LHCN-M2 (cell line): ENCODE measurements around the gene CAB39. TPM values are rescaled to one million over a fixed set of nuclear protein-coding genes. Genes with fewer than 3 reads are reported as not detected.

Source experiments
- DNase-seq: peaks from one replicate; pipeline ENCODE4 v3.0.0-alpha.2; 2012; ENCODE audit warnings: low read depth
- total RNA-seq: library from RNA; depleted of rRNA; stranded (reverse); fragments of >200 nt; gene quantifications from 2 replicates; pipeline ENCODE4 v1.2.3, GENCODE V29; 2014; rRNA removed

Gene CAB39
- total RNA-seq, 1 experiment from 2014 or later, result 41.0 TPM

DNA sequence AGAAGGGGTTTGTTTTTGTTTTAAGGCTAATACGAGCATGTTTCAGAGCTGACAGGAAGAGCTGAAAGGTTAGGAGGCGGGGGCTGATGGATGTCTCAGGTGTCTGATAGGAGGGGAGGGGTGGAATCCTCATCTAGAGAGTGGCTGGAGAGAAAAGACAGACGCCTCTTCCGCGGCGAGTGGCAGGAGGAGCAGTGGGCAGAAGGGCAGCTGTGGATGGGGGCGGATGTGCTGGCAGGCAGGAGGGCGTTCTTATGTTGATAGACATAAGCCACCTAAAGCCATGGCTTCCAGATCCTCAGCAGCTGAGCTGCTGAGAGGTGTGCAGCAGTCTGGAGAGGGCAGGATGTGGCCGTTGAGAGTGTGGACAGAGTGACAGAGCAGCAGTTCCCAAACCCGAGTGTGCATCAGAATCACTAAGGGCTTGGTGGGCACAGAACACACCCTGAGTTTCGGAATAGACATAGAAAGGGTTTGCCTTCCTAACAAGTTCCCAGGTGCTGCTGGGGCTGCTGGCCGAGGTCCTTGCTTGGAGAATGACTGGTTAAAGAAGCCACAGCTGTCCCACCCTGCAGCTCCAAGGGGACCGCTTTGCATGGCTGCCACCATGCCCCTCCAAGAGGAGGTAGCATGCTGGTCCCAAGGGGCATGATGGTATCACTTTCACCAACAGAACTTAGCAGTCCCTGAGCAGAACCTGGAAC, 149.1 kb downstream of the CAB39 start:
- DNase-seq, result no peak

DNA sequence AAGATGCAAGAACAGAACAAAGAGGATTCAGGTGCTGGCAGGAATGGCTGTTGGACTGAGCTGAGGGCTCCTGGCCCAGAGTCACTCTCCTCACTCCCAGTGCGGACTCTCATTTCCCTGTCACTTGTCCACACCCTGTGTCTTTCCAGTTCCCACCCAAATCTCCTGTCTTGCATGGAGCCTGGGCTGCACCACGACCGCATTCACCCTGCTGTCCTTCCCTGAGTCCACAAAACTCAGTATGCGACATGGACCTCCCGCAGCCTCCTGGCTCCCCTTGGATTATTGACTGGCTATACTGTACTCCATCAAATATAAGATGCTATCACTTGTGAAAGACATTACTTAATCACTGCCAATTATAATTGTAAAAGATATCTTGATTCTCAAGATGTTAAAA, 149.7 kb downstream of the CAB39 start:
- DNase-seq, result no peak

DNA sequence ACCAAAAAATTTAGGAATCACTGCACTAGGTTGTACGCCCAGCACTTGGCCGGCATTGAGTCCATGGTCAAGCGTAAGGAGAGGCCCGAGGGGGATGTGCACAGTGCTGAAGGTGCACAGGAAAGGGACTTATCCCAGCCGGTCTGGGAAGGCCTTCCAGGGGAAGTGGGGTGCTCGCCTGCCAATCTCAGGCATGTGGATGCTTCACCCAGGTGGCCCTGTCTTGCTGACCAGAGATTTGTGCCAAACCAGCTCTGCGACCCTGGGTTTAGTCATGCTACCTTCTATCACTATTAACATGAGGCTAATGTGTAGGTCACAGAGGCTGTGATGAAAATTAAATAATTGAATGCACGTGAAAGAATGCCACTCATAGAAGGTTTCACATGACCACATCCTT, 150.4 kb downstream of the CAB39 start:
- no peak for DNase-seq

DNA sequence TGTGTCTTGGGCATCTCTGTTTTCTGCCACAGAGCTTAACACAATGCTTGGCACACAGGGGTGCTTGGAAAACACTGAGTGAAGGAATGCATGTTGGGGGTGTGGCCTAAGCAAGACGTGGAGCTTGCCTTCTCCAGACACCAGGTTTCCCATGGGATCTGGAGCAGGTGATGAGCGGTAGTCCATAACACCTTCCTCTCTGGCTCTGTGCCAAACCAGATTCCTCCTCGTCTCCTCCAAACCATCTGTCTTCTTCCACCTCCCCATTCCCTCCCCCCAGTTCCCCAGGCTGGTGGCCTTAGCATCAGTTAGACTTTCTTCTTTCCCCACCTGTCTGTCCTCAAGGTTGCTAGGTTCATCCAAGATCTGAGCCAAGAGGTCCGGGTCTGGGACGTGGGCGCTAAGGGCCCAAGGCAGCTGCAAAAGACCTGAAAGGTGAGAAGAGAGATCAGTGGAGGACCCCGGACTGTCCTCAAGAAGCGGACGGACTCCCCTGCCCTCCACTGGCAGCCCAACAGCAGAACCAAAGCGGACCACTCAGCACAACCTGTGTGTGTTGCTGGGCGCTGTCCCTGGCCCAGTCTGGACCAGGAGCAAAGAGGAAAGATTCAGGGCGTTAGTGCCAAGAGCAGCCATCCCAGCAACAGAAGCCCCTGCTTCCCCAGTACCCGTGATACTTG, 150.9 kb downstream of the CAB39 start:
- DNase-seq, result no peak

DNA sequence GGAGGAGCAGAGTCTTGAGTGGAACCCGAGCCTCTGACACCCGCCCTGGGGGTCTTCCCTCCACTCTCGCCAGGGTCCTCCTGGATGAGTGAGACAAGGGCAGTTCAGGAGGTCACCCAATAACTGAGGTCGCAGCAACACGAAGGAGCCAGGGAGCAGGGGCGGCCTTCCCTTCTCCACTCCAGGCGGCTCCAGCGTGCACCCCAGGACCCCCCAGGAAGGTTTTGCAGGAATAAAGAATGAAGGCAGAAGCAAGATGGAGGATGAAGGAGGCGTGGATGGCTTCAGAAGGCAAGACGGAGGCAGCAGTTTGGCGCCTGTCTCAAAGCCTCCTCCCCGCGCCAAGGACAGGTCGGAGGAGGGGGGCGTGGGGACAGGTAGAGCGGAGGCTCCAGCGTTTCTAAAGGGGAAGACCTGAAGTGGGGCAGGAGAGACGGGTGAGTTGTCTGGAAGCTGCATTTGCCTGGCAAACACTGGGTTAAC, 151.5 kb downstream of the CAB39 start:
- DNase-seq, result no peak

DNA sequence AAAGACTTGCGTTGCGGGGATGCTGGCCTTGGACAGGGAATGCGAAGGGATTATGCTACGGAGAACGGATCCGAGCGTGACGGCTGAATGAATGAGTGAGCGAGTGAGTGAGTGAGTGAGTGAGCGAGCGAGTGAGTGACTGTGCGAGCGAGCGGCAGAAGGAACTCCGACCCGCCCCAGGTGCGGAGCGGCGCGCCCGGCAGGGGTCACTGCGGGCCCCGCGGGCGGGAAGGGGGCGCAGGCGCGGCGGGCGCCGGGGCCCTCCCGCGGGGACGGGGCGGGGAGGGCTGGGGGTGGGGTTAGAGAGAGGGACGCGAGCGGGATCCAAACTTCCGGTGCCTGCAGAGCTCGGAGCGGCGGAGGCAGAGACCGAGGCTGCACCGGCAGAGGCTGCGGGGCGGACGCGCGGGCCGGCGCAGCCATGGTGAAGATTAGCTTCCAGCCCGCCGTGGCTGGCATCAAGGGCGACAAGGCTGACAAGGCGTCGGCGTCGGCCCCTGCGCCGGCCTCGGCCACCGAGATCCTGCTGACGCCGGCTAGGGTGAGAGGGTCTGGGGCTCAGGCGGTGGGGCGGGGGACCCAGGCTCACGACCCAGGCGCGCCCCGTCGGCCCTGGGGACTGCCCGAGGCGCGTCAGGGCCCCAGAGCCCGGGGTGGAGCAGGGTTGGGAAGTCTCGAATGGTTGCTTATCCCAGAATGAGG, 152.1 kb downstream of the CAB39 start, which contains the start of gene ITM2C:
ITM2C (plus strand) TSS at position 338 of the 702 bp plus-strand sequence; CDS start at position 422, 84 bp downstream.
- DNase-seq, result peak; percentile 39

DNA sequence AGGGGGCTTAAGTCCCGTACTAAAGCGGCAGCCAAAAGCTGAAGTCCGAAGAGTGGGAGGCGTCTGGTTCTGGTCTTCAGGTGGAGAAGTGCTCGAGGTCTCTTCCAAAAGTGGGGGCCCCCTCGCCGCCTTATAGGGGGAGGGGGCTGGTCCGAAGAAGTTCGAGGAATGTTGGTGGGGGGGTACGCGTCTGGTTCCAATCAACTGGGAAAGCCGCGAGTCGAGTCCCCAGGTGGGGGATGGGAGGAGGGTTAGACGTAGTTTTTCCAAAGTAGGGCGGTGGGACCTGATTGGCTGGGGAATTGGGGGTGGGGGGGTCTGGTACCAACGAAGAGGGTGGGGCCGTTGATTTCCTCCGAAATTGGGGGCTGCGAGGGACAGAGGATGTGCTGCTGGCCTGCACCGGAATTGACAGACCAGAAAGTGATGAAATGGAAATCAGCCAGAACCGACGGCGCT, 152.7 kb downstream of the CAB39 start:
- DNase-seq, result no peak

DNA sequence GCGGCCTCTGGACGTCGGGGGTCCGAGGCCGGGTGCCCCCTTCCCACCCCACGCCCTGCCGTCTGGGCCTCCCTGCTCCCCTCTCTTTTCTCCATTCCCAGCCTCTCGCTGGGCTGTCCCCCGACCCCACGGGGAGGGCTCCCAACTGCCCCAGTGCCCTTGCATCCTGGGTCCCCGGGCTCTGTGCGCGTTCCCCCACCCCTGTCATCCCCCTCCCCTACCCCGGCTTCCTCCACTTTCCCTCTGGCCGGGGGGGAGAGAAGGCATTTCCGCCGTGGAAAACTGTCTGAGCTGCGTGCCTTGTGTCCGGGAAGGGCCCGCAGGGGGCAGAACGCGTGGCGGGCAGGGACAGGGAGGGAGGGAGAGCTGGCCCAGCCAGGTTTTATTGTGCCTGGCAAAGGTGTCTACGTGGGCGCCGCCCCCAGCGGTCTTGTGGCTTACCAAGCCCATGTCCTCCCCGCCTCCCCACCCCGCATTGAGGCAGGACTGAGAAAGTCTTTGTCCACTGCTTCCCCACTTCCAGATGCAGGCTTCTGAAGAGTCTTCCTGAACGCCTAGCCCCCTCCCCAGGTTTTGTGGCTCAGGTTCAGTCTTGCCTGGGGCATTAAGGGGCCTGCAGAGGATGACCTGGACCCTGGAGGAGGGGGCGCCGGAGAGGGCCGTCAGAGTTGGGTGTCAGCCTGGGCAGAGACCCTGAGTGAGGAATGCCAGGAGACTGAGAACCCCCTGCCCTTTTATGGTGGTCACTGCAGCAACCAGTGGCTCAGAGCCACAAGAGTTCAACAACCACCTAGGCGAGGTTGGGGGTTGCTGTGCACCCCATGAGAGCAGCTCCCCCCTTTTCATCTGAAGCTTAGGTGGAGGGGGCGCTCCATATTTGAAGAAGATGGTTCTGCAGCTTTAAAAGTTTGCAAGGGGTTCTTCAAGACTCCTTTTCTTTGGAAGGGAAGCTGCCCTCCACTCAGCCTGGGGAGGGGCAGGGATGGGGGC, 153.4 kb downstream of the CAB39 start:
- no peak for DNase-seq

DNA sequence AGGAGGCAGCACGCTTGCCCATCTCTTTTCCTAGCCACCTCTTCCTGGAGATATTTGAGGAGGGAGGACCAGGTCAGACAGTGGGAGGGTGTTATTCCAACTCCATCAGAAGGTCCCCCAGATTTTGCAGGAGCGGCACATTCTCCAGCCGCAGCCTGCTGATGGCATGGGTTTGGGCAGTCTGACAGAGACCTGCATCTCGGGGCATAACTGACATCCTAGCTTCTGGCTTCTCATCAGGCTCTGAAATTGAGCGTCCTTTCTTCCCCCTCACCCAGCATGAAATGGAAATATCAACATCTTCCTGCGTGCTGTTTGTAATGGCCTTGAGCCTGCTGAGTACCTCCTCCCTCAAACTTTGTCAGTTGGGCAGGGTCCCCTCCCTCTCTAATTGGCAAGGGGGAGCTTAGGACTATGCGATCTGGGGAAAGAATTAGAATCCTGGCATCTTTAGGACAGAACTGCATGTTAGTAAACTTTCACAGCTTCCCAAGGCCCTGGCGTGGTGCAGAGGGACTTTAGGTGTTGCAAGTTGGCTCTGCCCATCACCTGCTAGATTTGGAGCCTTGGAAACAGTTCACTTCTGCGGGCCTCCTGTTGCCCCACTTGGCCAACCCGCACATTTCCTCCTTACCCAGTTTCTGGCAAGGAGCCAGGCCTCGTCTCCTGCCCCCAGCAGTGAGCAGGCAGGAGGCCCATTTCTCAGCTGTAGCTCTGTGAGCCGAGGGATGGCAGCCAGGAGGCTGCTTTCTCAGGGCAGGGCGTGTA, 154.3 kb downstream of the CAB39 start:
- no peak for DNase-seq

DNA sequence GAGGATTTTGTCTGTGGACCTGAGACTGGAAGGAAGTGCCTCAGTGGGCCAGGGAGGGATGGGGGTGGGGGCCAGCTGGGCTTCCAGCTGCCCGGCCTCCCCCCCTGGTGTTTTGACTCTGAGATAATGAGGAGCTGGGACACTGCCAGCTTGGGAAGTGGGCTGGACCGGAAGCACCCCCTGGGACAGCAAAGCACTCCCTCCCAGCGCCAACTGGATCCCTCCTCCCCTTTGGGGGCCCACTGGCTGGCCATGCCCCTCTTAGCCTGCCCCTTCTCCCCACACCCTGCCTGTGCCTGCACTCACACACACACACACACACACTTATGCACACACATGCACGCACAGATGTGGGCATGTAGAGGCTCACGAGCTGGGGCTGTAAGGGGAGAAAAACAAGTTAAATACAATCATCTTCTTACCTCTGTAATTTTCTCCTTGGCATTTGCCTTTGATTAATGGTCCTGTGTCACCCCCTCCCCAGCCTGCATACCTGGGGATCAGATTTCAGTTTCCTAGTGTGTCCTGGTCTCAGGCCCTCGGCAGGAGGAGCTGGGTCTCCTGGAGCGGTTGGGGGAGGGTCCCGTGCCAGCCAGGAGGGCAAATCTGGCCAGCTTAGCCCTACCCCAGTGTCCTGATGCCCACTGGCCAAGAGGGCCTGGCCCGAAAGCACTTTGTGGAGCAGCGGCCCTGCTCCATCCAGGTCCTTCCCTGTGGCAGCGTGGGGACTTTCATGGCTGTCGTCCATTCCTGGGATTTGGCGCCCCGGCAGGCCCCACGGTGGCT, 155.7 kb downstream of the CAB39 start:
- DNase-seq, result no peak

DNA sequence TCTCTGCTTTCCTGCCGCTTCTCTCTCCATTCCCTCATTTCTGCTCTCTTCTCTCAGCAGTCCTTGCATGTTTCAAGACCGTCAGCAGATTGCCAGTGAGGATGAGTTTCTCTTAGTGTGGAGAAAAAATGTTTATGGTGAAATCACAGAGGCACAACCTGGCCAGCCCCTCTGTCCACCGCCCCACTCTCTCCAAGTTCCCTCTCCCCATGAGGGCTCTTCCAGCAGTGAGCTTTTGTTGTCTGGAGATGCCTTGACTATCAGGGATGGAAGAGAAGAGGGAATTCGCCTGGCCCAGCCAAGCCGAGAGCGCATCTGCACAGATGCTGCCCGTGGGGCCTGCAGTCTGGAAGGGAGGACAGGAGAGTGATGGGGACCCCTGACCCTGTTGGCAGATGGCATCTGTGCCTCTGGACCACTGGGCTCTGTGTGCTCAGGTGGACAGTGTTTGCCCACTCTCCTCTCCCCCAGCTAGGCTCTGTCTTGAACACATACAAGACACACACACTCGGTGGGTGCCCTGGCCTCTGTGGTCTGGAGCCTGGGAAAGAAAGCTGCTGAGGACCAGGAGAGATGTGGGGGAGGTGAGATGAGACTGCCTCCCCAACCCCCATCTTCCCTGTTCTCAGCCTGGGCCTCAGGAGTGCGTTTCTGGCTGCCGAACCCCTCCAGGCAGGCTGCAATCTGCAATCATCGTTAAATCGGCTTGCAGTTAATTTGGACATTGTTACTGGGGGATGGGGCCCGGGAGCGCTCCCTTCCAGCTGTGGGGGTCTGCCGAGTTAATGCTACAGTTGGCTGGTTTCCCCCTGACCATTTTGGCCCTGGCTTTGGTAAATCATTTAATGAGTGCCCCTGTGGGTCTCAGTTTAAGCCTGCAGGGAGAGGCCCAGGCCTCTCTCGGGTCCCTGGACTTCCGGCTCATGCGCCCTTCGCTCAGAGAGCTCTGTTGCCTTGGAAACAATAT, 156.6 kb downstream of the CAB39 start:
- DNase-seq, result no peak

DNA sequence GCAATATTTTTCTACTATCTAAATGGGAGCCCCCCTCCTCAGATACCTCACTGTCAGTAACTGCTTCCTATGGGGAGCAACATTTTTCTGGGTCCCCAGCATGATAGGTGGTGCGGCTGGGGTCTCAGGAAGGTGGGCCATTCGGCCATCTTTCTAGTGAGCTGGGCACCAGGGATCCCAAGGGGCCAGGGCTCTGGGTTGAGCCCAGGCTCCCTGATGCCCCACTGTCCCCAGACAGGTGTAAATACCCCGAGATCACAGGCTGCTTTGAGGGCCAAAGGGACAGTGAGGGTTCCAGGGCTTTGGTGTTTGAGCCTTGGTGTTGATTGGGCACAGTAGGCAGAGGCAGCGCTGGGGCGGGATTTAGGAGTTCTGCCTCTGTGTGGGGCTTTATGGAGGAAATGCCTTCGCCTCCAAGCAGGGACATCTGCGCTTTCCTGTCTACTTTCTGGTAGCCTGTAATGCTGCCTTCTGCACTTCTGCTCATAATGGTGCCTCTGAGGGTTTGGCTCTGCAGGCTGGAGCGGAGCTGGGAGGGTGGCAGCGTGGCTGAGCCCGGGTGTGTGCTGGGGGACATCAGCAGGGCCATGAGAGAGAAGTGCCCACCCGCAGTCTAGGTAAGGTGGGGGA, 157.4 kb downstream of the CAB39 start:
- no peak for DNase-seq

Other genes with a start within 250 kb of the CAB39 start
- gene ITM2C, start 152.1 kb downstream of the CAB39 start, total RNA-seq, result 24.0 and 29.0 TPM in 2 replicates
- gene GPR55, start 212.4 kb downstream of the CAB39 start, total RNA-seq, result not detected in 2 replicates